ENCODE results near the gene EXD3. TPM values are rescaled to one million over a fixed set of nuclear protein-coding genes. Genes with fewer than 3 reads are reported as not detected.

Gene EXD3
- total RNA-seq, 2 experiments from 2014 or later, result 6.7 to 7.1 TPM

- ATAC-seq (no peak), DNase-seq (no peak)
- intact Hi-C loops (cut with DNase I, micrococcal nuclease), result no loop called here
- no peaks in the 10 kb centered on the region for H3K4me1 Mint-ChIP-seq
- POLR2A ChIA-PET, result no interaction called here
- H3K27me3 Mint-ChIP-seq, result no peaks in the 10 kb centered on the region
- H3K27ac Mint-ChIP-seq, result no peak overlapping the region
- H3K36me3 Mint-ChIP-seq (ENCODE audit: low read depth), result no peaks in the 10 kb centered on the region
- H3K4me3 Mint-ChIP-seq, result no peak overlapping the region
- CTCF ChIA-PET, result interaction anchor here (0.7 kb wide), 1 partner anchor 17 kb away, joined by 3 read pairs; no protein-coding TSS in a partner anchor
- peaks cover 4% of the 10 kb centered on the region for H3K9me3 Mint-ChIP-seq (ENCODE audit: low read depth)
These were observed 55.2 kb downstream of the EXD3 start for GRCh38 chr9:137367506-137368430.

- H3K27me3 Mint-ChIP-seq, result no peaks in the 10 kb centered on the region
- ATAC-seq, result no peak
- H3K4me1 Mint-ChIP-seq, result no peaks in the 10 kb centered on the region
- peak; percentile 3 for DNase-seq
- ChIA-PET CTCF (no interaction called here), POLR2A (no interaction called here)
- H3K27ac Mint-ChIP-seq, result no peak overlapping the region
- no peaks in the 10 kb centered on the region for H3K36me3 Mint-ChIP-seq (ENCODE audit: low read depth)
- peaks cover 4% of the 10 kb centered on the region for H3K9me3 Mint-ChIP-seq (ENCODE audit: low read depth)
- intact Hi-C loops (cut with DNase I, micrococcal nuclease), result no loop called here
- H3K4me3 Mint-ChIP-seq, result no peak overlapping the region
These were observed 56.0 kb downstream of the EXD3 start for GRCh38 chr9:137366891-137367381.

- ATAC-seq (no peak), DNase-seq (peak; percentile 2)
- Mint-ChIP-seq H3K4me1 (no peaks in the 10 kb centered on the region), H3K4me3 (no peak overlapping the region), H3K27me3 (no peaks in the 10 kb centered on the region), H3K9me3 (ENCODE audit: low read depth) (peaks cover 4% of the 10 kb centered on the region), H3K36me3 (ENCODE audit: low read depth) (no peaks in the 10 kb centered on the region), H3K27ac (no peak overlapping the region)
- CTCF ChIA-PET, result interaction anchor here (0.5 kb wide), 1 partner anchor 112 kb away, joined by 4 read pairs; no protein-coding TSS in a partner anchor
- intact Hi-C loops (cut with DNase I, micrococcal nuclease), result no loop called here
- POLR2A ChIA-PET, result no interaction called here
These were observed 56.5 kb downstream of the EXD3 start for GRCh38 chr9:137366445-137366810.

GRCh38 chr9:137365552-137366444 lies 57.2 kb downstream of the EXD3 start:
- intact Hi-C loops (cut with DNase I, micrococcal nuclease), result no loop called here
- no peak overlapping the region for H3K4me3 Mint-ChIP-seq
- H3K9me3 Mint-ChIP-seq (ENCODE audit: low read depth), result peaks cover 4% of the 10 kb centered on the region
- no peak overlapping the region for H3K27ac Mint-ChIP-seq
- no peaks in the 10 kb centered on the region for H3K27me3 Mint-ChIP-seq
- H3K36me3 Mint-ChIP-seq (ENCODE audit: low read depth), result no peaks in the 10 kb centered on the region
- DNase-seq (no peak), ATAC-seq (no peak)
- ChIA-PET CTCF (interaction anchor here (0.5 kb wide), 1 partner anchor 113 kb away, joined by 4 read pairs; no protein-coding TSS in a partner anchor), POLR2A (no interaction called here)
- H3K4me1 Mint-ChIP-seq, result no peaks in the 10 kb centered on the region

- Mint-ChIP-seq H3K27me3 (no peaks in the 10 kb centered on the region), H3K27ac (no peak overlapping the region), H3K36me3 (ENCODE audit: low read depth) (no peaks in the 10 kb centered on the region), H3K4me1 (no peaks in the 10 kb centered on the region), H3K9me3 (ENCODE audit: low read depth) (peaks cover 4% of the 10 kb centered on the region), H3K4me3 (no peak overlapping the region)
- no peak for DNase-seq
- intact Hi-C loops (cut with DNase I, micrococcal nuclease), result no loop called here
- POLR2A ChIA-PET, result no interaction called here
- CTCF ChIA-PET, result no interaction called here
- no peak for ATAC-seq
These were observed 57.9 kb downstream of the EXD3 start for GRCh38 chr9:137365056-137365455.

GRCh38 chr9:137359850-137360249 lies 63.1 kb downstream of the EXD3 start:
- Mint-ChIP-seq H3K4me3 (no peak overlapping the region), H3K4me1 (no peaks in the 10 kb centered on the region), H3K27me3 (no peaks in the 10 kb centered on the region), H3K9me3 (ENCODE audit: low read depth) (peaks cover 15% of the 10 kb centered on the region), H3K27ac (no peak overlapping the region), H3K36me3 (ENCODE audit: low read depth) (peaks cover 2% of the 10 kb centered on the region)
- CTCF ChIA-PET, result no interaction called here
- intact Hi-C loops (cut with DNase I, micrococcal nuclease), result loop anchor here in 1 of 2 experiments (10.0 kb wide), 1 partner anchor 355 kb away; no protein-coding TSS in a partner anchor
- POLR2A ChIA-PET, result interaction anchor here (1.1 kb wide), 1 partner anchor 38 kb away, joined by 3 read pairs; no protein-coding TSS in a partner anchor
- no peak for DNase-seq
- ATAC-seq, result no peak

- intact Hi-C loops (cut with DNase I, micrococcal nuclease), result loop anchor here in 1 of 2 experiments (10.0 kb wide), 1 partner anchor 357 kb away; no protein-coding TSS in a partner anchor
- no peak overlapping the region for H3K4me3 Mint-ChIP-seq
- CTCF ChIA-PET, result no interaction called here
- ATAC-seq (no peak), DNase-seq (peak; percentile 3)
- POLR2A ChIA-PET, result no interaction called here
- H3K4me1 Mint-ChIP-seq, result no peaks in the 10 kb centered on the region
- H3K36me3 Mint-ChIP-seq (ENCODE audit: low read depth), result peaks cover 2% of the 10 kb centered on the region
- H3K27me3 Mint-ChIP-seq, result no peaks in the 10 kb centered on the region
- H3K9me3 Mint-ChIP-seq (ENCODE audit: low read depth), result peaks cover 15% of the 10 kb centered on the region
- no peak overlapping the region for H3K27ac Mint-ChIP-seq
These were observed 64.8 kb downstream of the EXD3 start for GRCh38 chr9:137358126-137358525.

- Mint-ChIP-seq H3K27ac (no peak overlapping the region), H3K4me3 (no peak overlapping the region), H3K9me3 (ENCODE audit: low read depth) (peaks cover 15% of the 10 kb centered on the region), H3K27me3 (no peaks in the 10 kb centered on the region), H3K4me1 (no peaks in the 10 kb centered on the region), H3K36me3 (ENCODE audit: low read depth) (peaks cover 2% of the 10 kb centered on the region)
- intact Hi-C loops (cut with DNase I, micrococcal nuclease), result loop anchor here in 1 of 2 experiments (10.0 kb wide), 1 partner anchor 358 kb away; no protein-coding TSS in a partner anchor
- POLR2A ChIA-PET, result no interaction called here
- ATAC-seq (no peak), DNase-seq (no peak)
- CTCF ChIA-PET, result no interaction called here
These were observed 65.8 kb downstream of the EXD3 start for GRCh38 chr9:137357166-137357565.

GRCh38 chr9:137355761-137356365 lies 67.1 kb downstream of the EXD3 start:
- no peaks in the 10 kb centered on the region for H3K4me1 Mint-ChIP-seq
- H3K27ac Mint-ChIP-seq, result no peak overlapping the region
- DNase-seq (peak; percentile 5), ATAC-seq (no peak)
- intact Hi-C loops (cut with DNase I, micrococcal nuclease), result loop anchor here in 1 of 2 experiments (10.0 kb wide), 1 partner anchor 359 kb away; no protein-coding TSS in a partner anchor
- peaks cover 2% of the 10 kb centered on the region for H3K36me3 Mint-ChIP-seq (ENCODE audit: low read depth)
- H3K9me3 Mint-ChIP-seq (ENCODE audit: low read depth), result peaks cover 15% of the 10 kb centered on the region
- ChIA-PET POLR2A (no interaction called here), CTCF (no interaction called here)
- H3K27me3 Mint-ChIP-seq, result no peaks in the 10 kb centered on the region
- no peak overlapping the region for H3K4me3 Mint-ChIP-seq

- ATAC-seq (no peak), DNase-seq (peak; percentile 4)
- H3K9me3 Mint-ChIP-seq (ENCODE audit: low read depth), result peaks cover 15% of the 10 kb centered on the region
- CTCF ChIA-PET, result no interaction called here
- intact Hi-C loops (cut with DNase I, micrococcal nuclease), result loop anchor here (5.0 to 10.0 kb wide), 2 partner anchors 32 to 360 kb away; no protein-coding TSS in a partner anchor
- no peaks in the 10 kb centered on the region for H3K4me1 Mint-ChIP-seq
- POLR2A ChIA-PET, result no interaction called here
- no peak overlapping the region for H3K27ac Mint-ChIP-seq
- no peak overlapping the region for H3K4me3 Mint-ChIP-seq
- peaks cover 2% of the 10 kb centered on the region for H3K36me3 Mint-ChIP-seq (ENCODE audit: low read depth)
- H3K27me3 Mint-ChIP-seq, result no peaks in the 10 kb centered on the region
These were observed 67.9 kb downstream of the EXD3 start for GRCh38 chr9:137354845-137355760.

Measured in activated CD4-positive, alpha-beta T cell treated with anti-CD3 and anti-CD28 coated beads for 36 hours (primary cell).